GM18499 (cell line): ENCODE results near the gene VPS35L.
"Not testable (repeated sequence)": the region's sequence is repeated elsewhere in the genome, so short reads cannot be mapped to it uniquely, and the experiment has no call there.

ENCODE experiments used
- ATAC-seq: cut with Tn5 transposase; IDR thresholded peaks from one replicate; pipeline ENCODE4 v1.9.1; 2021; ENCODE audit warnings: moderate number of reproducible peaks; ENCODE audit not compliant: insufficient read depth, unreplicated experiment

The VPS35L gene

GRCh38 chr16:19532601-19533000 is 22.9 kb upstream of the VPS35L start:
- no peak for ATAC-seq

- ATAC-seq, result no peak
These were observed 15.1 kb upstream of the VPS35L start for GRCh38 chr16:19540241-19540970.

GRCh38 chr16:19542138-19542821 is 13.2 kb upstream of the VPS35L start:
- ATAC-seq, result no peak

GRCh38 chr16:19543278-19543996 is 12.1 kb upstream of the VPS35L start:
- not testable (repeated sequence) for ATAC-seq

- no peak for ATAC-seq
These were observed 7.4 kb upstream of the VPS35L start for GRCh38 chr16:19548144-19548543.

GRCh38 chr16:19549673-19550072 is 5.8 kb upstream of the VPS35L start:
- no peak for ATAC-seq

GRCh38 chr16:19555938-19556771 is 652 bp downstream of the VPS35L start:
- no peak for ATAC-seq

- ATAC-seq, result no peak
These were observed 3.9 kb downstream of the VPS35L start for GRCh38 chr16:19559242-19559910.

- no peak for ATAC-seq
These were observed 4.6 kb downstream of the VPS35L start for GRCh38 chr16:19560078-19560477.

- ATAC-seq, result no peak
These were observed 7.9 kb downstream of the VPS35L start for GRCh38 chr16:19563377-19563776.

- no peak for ATAC-seq
These were observed 10.9 kb downstream of the VPS35L start for GRCh38 chr16:19566362-19566761.

- ATAC-seq, result no peak
These were observed 12.1 kb downstream of the VPS35L start for GRCh38 chr16:19567560-19567959.

GRCh38 chr16:19573997-19574396 is 18.5 kb downstream of the VPS35L start:
- ATAC-seq, result no peak

GRCh38 chr16:19574615-19575014 is 19.1 kb downstream of the VPS35L start:
- no peak for ATAC-seq

GRCh38 chr16:19578378-19578971 is 23.0 kb downstream of the VPS35L start:
- ATAC-seq, result no peak

- no peak for ATAC-seq
These were observed 26.7 kb downstream of the VPS35L start for GRCh38 chr16:19582050-19582831.

- ATAC-seq, result no peak
These were observed 28.3 kb downstream of the VPS35L start for GRCh38 chr16:19583665-19584300.

GRCh38 chr16:19588661-19589060 is 33.2 kb downstream of the VPS35L start:
- ATAC-seq, result no peak
